ENCODE data around the gene IQSEC2.

The IQSEC2 gene

GRCh38 chrX:53266914-53267313 lies 14.5 kb downstream of the IQSEC2 start:
- DNase-seq: no peak

GRCh38 chrX:53265771-53266574 lies 15.4 kb downstream of the IQSEC2 start:
- DNase-seq: no peak

- DNase-seq: peak; percentile 71
These were observed 17.7 kb downstream of the IQSEC2 start for GRCh38 chrX:53263597-53264094.

- DNase-seq: no peak
These were observed 18.4 kb downstream of the IQSEC2 start for GRCh38 chrX:53262918-53263394.

- no peak for DNase-seq
These were observed 19.0 kb downstream of the IQSEC2 start for GRCh38 chrX:53262189-53262917.

GRCh38 chrX:53261355-53261972 lies 19.9 kb downstream of the IQSEC2 start:
- DNase-seq: no peak

GRCh38 chrX:53260836-53261235 lies 20.5 kb downstream of the IQSEC2 start:
- no peak for DNase-seq

- DNase-seq: no peak
These were observed 23.5 kb downstream of the IQSEC2 start for GRCh38 chrX:53257670-53258423.

- DNase-seq: no peak
These were observed 24.2 kb downstream of the IQSEC2 start for GRCh38 chrX:53257166-53257565.

- DNase-seq: no peak
These were observed 24.8 kb downstream of the IQSEC2 start for GRCh38 chrX:53256446-53257041.

GRCh38 chrX:53255738-53256191 lies 25.6 kb downstream of the IQSEC2 start:
- no peak for DNase-seq

GRCh38 chrX:53254570-53255461 lies 26.6 kb downstream of the IQSEC2 start:
- no peak for DNase-seq

- DNase-seq: no peak
These were observed 27.9 kb downstream of the IQSEC2 start for GRCh38 chrX:53253293-53254020.

- no peak for DNase-seq
These were observed 30.1 kb downstream of the IQSEC2 start for GRCh38 chrX:53251307-53251706.

GRCh38 chrX:53250556-53250955 lies 30.8 kb downstream of the IQSEC2 start:
- no peak for DNase-seq

GRCh38 chrX:53249408-53250042 lies 31.9 kb downstream of the IQSEC2 start:
- DNase-seq: no peak

- DNase-seq: no peak
These were observed 33.5 kb downstream of the IQSEC2 start for GRCh38 chrX:53247928-53248327.

GRCh38 chrX:53246231-53246630 lies 35.2 kb downstream of the IQSEC2 start:
- no peak for DNase-seq

- no peak for DNase-seq
These were observed 36.8 kb downstream of the IQSEC2 start for GRCh38 chrX:53244610-53245009.

GRCh38 chrX:53242310-53242709 lies 39.1 kb downstream of the IQSEC2 start:
- no peak for DNase-seq
